K562 (cell line): ENCODE results near the gene DCP2. TPM values are rescaled to one million over a fixed set of nuclear protein-coding genes. Genes with fewer than 3 reads are reported as not detected.

ENCODE experiments used
- E2F3 ChIP-seq: fragments of 250-450 bp; sonication (Bioruptor Pico); IDR thresholded peaks from 2 replicates; pipeline ENCODE4 v1.4.0; 2020; ENCODE audit warnings: mild to moderate bottlenecking
- KLF10 ChIP-seq: fragments of 250-450 bp; sonication (Bioruptor Pico); IDR thresholded peaks from 2 replicates; pipeline ENCODE4 v1.6.1; 2021; ENCODE audit warnings: matching md5 sums
- NFIC ChIP-seq: fragments of 450-650 bp; IDR thresholded peaks from 2 replicates; pipeline ENCODE4 v1.6.1; 2017; ENCODE audit warnings: mild to moderate bottlenecking, inconsistent platforms
- NFYB ChIP-seq: IDR thresholded peaks from 2 replicates; pipeline ENCODE4 v1.6.1; 2011; ENCODE audit warnings: mild to moderate bottlenecking, moderate library complexity; ENCODE audit not compliant: insufficient read length; ENCODE audit errors: extremely low read depth
- NR4A1 ChIP-seq, 2 experiments: fragments of 250-450 bp in 1 of 2; fragments of 450-650 bp in 1 of 2; sonication (Bioruptor Pico) in 1 of 2; IDR thresholded peaks; 2 replicates each; pipeline versions ENCODE4 v1.4.0 to v1.6.1; 2016 to 2020; ENCODE audit warnings: mild to moderate bottlenecking in 2 of 2, missing compliant biosample characterization in 1 of 2, missing genetic modification characterization in 1 of 2, moderate library complexity in 1 of 2
- PYGO2 ChIP-seq: fragments of 450-650 bp; IDR thresholded peaks from 2 replicates; pipeline ENCODE4 v1.6.1; 2016; ENCODE audit warnings: mild to moderate bottlenecking, missing genetic modification characterization, moderate library complexity, missing compliant biosample characterization
- TBP ChIP-seq: optimal IDR thresholded peaks from 2 replicates; pipeline ENCODE3; 2011; ENCODE audit warnings: low read depth, low read length, improper control_type of control experiment
- TCF3 ChIP-seq: sonication (generic); formaldehyde crosslinking; IDR thresholded peaks from 2 replicates; pipeline ENCODE4 v1.4.0; 2020; ENCODE audit warnings: mild to moderate bottlenecking, missing genetic modification reagents
- TCF7L2 ChIP-seq: fragments of 150-350 bp; IDR thresholded peaks from 2 replicates; pipeline ENCODE4 v1.6.1; 2016; ENCODE audit warnings: low read depth, mild to moderate bottlenecking, low read length, moderate library complexity
- ZNF197 ChIP-seq: fragments of 200-800 bp; sonication (Bioruptor generic); IDR thresholded peaks from 2 replicates; pipeline ENCODE4 v1.6.1; 2016; ENCODE audit warnings: low read depth, missing genetic modification characterization, missing compliant biosample characterization
- polyA plus RNA-seq, 8 experiments: library from polyadenylated mRNA; depleted of rRNA in 4 of 8; stranded (reverse) in 5 of 8; unstranded in 3 of 8; fragments of >200 nt; fragmentation: Nextera tagmentation in 2 of 8; fragmentation: Illumina TruSeq in 1 of 8; extraction: Ambion mirVana in 2 of 8; extraction: Trizol in 1 of 8; gene quantifications; 2 replicates each; pipeline versions ENCODE4 v1.2.1 to v1.2.3, GENCODE V29; 2011 to 2014; ENCODE audit warnings: inconsistent platforms in 1 of 8, missing spikeins in 1 of 8
- total RNA-seq, 7 experiments: library from RNA; depleted of rRNA in 6 of 7; stranded (reverse); fragments of >200 nt in 6 of 7; fragmentation: Illumina TruSeq in 2 of 7; extraction: Trizol in 2 of 7; gene quantifications; 2 replicates each; pipeline versions ENCODE4 v1.2.1 to v1.2.3, GENCODE V29; 2011 to 2021; ENCODE audit warnings: low replicate concordance in 1 of 7
- TF ChIP-seq, protein P1 (sequence below), 2 experiments: fragments of 450-650 bp; IDR thresholded peaks; 2 replicates each; pipeline ENCODE4 v1.6.1; 2016; ENCODE audit warnings: mild to moderate bottlenecking in 2 of 2, borderline replicate concordance in 1 of 2, low read depth in 1 of 2, moderate library complexity in 1 of 2
- TF ChIP-seq, protein P2 (sequence below): fragments of 450-650 bp; formaldehyde crosslinking; IDR thresholded peaks from 2 replicates; pipeline ENCODE4 v1.4.0; 2020; ENCODE audit warnings: mild to moderate bottlenecking, moderate library complexity
- TF ChIP-seq, protein P3 (sequence below): IDR thresholded peaks from 2 replicates; pipeline ENCODE4 v1.6.1; 2014; ENCODE audit warnings: antibody characterized with exemption
- TF ChIP-seq, protein P4 (sequence below): fragments of 250-450 bp; sonication (Bioruptor Pico); IDR thresholded peaks from 2 replicates; pipeline ENCODE4 v1.5.0; 2020; ENCODE audit warnings: mild to moderate bottlenecking, borderline replicate concordance

The DCP2 gene
- total and polyA plus RNA-seq, 9 of the 15 experiments (the other 6 are each of a cell fraction or from before 2014, with no cell fraction given), result 25.9 to 109 (median 46.7) TPM

DNA sequence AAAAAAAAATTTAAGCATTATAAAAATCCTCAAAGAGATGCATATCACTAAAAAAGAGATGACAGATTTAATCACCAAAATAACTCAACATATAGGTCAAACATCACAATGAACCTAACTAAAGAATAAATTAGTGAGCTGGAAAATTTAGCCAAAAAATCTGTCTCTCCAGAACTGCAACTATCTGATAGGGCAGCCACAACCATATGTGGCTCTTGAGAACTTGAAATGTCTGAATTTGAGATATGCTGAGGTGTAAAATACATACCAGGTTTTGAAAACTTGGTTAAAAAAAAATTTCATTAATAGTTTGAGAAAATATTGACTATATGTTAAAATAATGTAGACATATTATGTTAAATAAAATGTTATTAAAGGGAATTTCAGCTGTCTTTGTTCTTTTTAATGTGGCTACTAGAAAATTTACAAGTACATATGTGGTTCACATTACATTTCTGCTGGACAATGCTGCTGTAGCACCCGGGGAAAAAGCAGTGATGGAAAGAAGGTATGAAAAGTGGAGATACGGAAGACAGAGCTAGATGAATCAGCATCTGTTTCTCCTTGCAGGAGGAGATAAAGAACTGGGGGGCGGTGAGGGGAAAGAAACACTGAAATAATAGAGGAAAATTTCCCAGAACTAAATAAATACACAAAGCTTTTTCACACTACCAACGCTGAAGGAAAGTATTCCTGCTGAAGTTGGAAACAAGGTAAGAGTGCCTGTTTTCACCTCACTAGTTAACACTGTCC lies 66.1 kb downstream of the DCP2 start (continued):
- TF ChIP-seq, protein P1, sequence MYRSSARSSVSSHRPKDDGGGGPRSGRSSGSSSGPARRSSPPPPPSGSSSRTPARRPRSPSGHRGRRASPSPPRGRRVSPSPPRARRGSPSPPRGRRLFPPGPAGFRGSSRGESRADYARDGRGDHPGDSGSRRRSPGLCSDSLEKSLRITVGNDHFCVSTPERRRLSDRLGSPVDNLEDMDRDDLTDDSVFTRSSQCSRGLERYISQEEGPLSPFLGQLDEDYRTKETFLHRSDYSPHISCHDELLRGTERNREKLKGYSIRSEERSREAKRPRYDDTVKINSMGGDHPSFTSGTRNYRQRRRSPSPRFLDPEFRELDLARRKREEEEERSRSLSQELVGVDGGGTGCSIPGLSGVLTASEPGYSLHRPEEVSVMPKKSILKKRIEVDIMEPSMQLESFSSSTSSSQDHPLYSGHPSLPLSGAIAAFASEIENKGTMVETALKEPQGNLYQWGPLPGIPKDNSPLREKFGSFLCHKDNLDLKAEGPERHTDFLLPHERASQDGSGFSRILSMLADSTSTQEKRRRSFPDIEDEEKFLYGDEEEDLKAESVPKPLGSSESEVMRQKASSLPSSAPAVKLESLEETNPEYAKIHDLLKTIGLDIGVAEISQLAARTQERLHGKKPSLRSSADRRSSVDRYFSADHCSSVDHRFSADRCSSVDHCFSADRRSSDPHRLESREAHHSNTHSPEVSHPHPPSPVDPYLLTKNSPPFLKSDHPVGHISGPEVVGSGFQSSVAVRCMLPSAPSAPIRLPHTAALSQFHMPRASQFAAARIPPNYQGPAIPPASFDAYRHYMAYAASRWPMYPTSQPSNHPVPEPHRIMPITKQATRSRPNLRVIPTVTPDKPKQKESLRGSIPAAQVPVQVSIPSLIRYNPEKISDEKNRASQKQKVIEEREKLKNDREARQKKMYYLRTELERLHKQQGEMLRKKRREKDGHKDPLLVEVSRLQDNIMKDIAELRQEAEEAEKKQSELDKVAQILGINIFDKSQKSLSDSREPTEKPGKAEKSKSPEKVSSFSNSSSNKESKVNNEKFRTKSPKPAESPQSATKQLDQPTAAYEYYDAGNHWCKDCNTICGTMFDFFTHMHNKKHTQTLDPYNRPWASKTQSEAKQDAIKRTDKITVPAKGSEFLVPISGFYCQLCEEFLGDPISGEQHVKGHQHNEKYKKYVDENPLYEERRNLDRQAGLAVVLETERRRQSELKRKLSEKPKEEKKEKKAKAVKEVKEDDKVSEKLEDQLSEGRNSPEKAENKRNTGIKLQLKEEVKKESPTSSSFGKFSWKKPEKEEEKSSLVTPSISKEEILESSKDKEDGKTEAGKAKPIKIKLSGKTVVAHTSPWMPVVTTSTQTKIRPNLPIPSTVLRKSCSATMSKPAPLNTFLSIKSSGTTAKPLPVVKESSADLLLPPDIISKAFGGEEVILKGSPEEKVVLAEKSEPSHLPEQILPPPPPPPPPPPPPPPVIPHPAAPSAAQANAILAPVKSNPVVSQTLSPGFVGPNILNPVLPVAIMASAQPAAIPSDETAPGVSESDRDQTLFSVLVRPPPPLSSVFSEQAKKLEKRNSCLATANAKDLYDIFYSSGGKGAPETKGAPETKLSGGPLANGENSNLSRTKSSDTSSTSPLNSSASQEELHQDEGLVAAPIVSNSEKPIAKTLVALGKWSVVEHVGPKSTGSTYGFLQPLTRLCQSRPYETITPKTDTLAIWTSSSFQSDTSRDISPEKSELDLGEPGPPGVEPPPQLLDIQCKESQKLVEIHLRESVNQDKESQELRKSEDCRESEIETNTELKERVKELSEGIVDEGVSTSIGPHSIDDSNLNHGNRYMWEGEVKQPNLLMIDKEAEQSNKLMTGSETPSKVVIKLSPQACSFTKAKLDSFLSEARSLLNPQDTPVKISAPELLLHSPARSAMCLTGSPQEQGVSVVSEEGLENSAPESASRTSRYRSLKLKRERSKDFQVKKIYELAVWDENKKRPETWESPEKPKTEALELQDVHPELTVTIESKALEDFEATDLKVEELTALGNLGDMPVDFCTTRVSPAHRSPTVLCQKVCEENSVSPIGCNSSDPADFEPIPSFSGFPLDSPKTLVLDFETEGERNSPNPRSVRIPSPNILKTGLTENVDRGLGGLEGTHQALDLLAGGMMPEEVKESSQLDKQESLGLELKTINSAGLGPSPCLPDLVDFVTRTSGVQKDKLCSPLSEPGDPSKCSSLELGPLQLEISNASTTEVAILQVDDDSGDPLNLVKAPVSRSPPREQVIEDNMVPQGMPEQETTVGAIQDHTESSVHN (IDR thresholded peaks at IDR 0.05; ENCODE audit: borderline replicate concordance in 1 of 2, low read depth in 1 of 2), result no peak
- TF ChIP-seq, protein P2, sequence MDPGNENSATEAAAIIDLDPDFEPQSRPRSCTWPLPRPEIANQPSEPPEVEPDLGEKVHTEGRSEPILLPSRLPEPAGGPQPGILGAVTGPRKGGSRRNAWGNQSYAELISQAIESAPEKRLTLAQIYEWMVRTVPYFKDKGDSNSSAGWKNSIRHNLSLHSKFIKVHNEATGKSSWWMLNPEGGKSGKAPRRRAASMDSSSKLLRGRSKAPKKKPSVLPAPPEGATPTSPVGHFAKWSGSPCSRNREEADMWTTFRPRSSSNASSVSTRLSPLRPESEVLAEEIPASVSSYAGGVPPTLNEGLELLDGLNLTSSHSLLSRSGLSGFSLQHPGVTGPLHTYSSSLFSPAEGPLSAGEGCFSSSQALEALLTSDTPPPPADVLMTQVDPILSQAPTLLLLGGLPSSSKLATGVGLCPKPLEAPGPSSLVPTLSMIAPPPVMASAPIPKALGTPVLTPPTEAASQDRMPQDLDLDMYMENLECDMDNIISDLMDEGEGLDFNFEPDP, result no peak
- TF ChIP-seq KLF10 (no peak), TCF3 (CRISPR knock-in tag) (peak; percentile 89), NFYB (no peak), PYGO2 (tag) (no peak), TCF7L2 (no peak), NR4A1 (CRISPR knock-in tag; IDR thresholded peaks at IDR 0.05) (no peak), NR4A1 (tag; IDR thresholded peaks at IDR 0.05) (no peak), NFIC (peak; percentile 84), E2F3 (CRISPR knock-in tag) (no peak), TBP (no peak), ZNF197 (CRISPR knock-in tag) (no peak)
- TF ChIP-seq, protein P3, sequence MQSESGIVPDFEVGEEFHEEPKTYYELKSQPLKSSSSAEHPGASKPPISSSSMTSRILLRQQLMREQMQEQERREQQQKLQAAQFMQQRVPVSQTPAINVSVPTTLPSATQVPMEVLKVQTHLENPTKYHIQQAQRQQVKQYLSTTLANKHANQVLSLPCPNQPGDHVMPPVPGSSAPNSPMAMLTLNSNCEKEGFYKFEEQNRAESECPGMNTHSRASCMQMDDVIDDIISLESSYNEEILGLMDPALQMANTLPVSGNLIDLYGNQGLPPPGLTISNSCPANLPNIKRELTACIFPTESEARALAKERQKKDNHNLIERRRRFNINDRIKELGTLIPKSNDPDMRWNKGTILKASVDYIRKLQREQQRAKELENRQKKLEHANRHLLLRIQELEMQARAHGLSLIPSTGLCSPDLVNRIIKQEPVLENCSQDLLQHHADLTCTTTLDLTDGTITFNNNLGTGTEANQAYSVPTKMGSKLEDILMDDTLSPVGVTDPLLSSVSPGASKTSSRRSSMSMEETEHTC, result no peak
- TF ChIP-seq, protein P4, sequence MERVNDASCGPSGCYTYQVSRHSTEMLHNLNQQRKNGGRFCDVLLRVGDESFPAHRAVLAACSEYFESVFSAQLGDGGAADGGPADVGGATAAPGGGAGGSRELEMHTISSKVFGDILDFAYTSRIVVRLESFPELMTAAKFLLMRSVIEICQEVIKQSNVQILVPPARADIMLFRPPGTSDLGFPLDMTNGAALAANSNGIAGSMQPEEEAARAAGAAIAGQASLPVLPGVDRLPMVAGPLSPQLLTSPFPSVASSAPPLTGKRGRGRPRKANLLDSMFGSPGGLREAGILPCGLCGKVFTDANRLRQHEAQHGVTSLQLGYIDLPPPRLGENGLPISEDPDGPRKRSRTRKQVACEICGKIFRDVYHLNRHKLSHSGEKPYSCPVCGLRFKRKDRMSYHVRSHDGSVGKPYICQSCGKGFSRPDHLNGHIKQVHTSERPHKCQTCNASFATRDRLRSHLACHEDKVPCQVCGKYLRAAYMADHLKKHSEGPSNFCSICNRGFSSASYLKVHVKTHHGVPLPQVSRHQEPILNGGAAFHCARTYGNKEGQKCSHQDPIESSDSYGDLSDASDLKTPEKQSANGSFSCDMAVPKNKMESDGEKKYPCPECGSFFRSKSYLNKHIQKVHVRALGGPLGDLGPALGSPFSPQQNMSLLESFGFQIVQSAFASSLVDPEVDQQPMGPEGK, result no peak
